Measurements from ENCODE around the gene MVB12A. TPM values are rescaled to one million over a fixed set of nuclear protein-coding genes. Genes with fewer than 3 reads are reported as not detected.

Gene MVB12A
- total RNA-seq, 2 experiments from 2014 or later = 57.3 to 65.1 TPM

- Histone ChIP-seq H4K20me1 (ENCODE audit: insufficient read depth, low read length) (no peaks in the 10 kb centered on the region), H3K4me2 (ENCODE audit: low read length) (no peak within 1 kb of the TSS), H3K79me2 (ENCODE audit: insufficient read depth, low read depth, low read length) (no peaks in the 10 kb centered on the region), H3K27ac (ENCODE audit: low read depth, low read length, poor library complexity, severe bottlenecking) (no peak within 1 kb of the TSS), H3K4me3 (ENCODE audit: low read depth, low read length, poor library complexity, severe bottlenecking) (no peak within 1 kb of the TSS), H3K9me2 (ENCODE audit: insufficient read depth, low read length) (no peaks in the 10 kb centered on the region), H3K36me3 (ENCODE audit: insufficient read depth, low read length) (no peaks in the 10 kb centered on the region), H2AFZ (ENCODE audit: low read length) (no peak within 1 kb of the TSS), H3K9me3 (ENCODE audit: low read length) (no peaks in the 10 kb centered on the region), H3K4me1 (ENCODE audit: insufficient read depth, low read length, poor library complexity, severe bottlenecking) (no peaks in the 10 kb centered on the region)
- ChIA-PET CTCF (ENCODE audit: unreplicated experiment) (no interaction called here), POLR2A (no interaction called here)
- no TSS peak for BruUV-seq (replicated peaks)
- no peak for TF ChIP-seq EZH2phosphoT487 (IDR thresholded peaks at IDR 0.05; ENCODE audit: borderline replicate concordance, low read depth, low read length)
- TF ChIP-seq CTCF (conservative IDR thresholded peaks at IDR 0.05; ENCODE audit: low read length) = no peak
- intact Hi-C loops (cut with micrococcal nuclease; ENCODE audit: unreplicated experiment) = no loop called here
- DNase-seq (ENCODE audit: low spot score) = no peak
Observed at GRCh38 chr19:17460372-17461230, 40.8 kb downstream of the MVB12A start, which contains the start of gene NXNL1. TSS of gene NXNL1 (minus strand) at chr19:17460926. CDS start at chr19:17460869, 57 bp downstream.

- no peak overlapping the region for H3K27ac ChIP-seq (ENCODE audit: low read depth, low read length, poor library complexity, severe bottlenecking)
- intact Hi-C loops (cut with micrococcal nuclease; ENCODE audit: unreplicated experiment) = loop anchor here (1.0 to 5.0 kb wide), 5 partner anchors 13 to 120 kb away; partner anchors contain the start of gene BST2
- no peaks in the 10 kb centered on the region for H4K20me1 ChIP-seq (ENCODE audit: insufficient read depth, low read length)
- POLR2A ChIA-PET = interaction anchor here (0.8 to 1.1 kb wide), 2 partner anchors 47 to 61 kb away, joined by 3 to 4 read pairs; partner anchors contain the start of genes BST2 and MVB12A
- H2AFZ ChIP-seq (ENCODE audit: low read length) = no peak overlapping the region
- no peak for DNase-seq (ENCODE audit: low spot score)
- no peaks in the 10 kb centered on the region for H3K79me2 ChIP-seq (ENCODE audit: insufficient read depth, low read depth, low read length)
- no peaks in the 10 kb centered on the region for H3K9me2 ChIP-seq (ENCODE audit: insufficient read depth, low read length)
- peaks cover 30% of the 10 kb centered on the region for H3K4me1 ChIP-seq (ENCODE audit: insufficient read depth, low read length, poor library complexity, severe bottlenecking)
- no peak overlapping the region for H3K4me3 ChIP-seq (ENCODE audit: low read depth, low read length, poor library complexity, severe bottlenecking)
- TF ChIP-seq EZH2phosphoT487 (IDR thresholded peaks at IDR 0.05; ENCODE audit: borderline replicate concordance, low read depth, low read length) (no peak), CTCF (conservative IDR thresholded peaks at IDR 0.05; ENCODE audit: low read length) (no peak)
- no TSS peak for BruUV-seq (replicated peaks)
- H3K36me3 ChIP-seq (ENCODE audit: insufficient read depth, low read length) = no peaks in the 10 kb centered on the region
- H3K4me2 ChIP-seq (ENCODE audit: low read length) = no peak overlapping the region
- CTCF ChIA-PET (ENCODE audit: unreplicated experiment) = no interaction called here
- H3K9me3 ChIP-seq (ENCODE audit: low read length) = no peaks in the 10 kb centered on the region
Observed at GRCh38 chr19:17466487-17466850, 46.6 kb downstream of the MVB12A start.
